GM10847 (cell line): Measurements from ENCODE around the gene CADM3.

Experiments used
- POLR2A ChIP-seq: IDR thresholded peaks from 2 replicates; pipeline ENCODE4 v1.6.1; 2011; ENCODE audit not compliant: insufficient read length; ENCODE audit errors: extremely low read depth

The CADM3 gene, protein sequence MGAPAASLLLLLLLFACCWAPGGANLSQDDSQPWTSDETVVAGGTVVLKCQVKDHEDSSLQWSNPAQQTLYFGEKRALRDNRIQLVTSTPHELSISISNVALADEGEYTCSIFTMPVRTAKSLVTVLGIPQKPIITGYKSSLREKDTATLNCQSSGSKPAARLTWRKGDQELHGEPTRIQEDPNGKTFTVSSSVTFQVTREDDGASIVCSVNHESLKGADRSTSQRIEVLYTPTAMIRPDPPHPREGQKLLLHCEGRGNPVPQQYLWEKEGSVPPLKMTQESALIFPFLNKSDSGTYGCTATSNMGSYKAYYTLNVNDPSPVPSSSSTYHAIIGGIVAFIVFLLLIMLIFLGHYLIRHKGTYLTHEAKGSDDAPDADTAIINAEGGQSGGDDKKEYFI

DNA sequence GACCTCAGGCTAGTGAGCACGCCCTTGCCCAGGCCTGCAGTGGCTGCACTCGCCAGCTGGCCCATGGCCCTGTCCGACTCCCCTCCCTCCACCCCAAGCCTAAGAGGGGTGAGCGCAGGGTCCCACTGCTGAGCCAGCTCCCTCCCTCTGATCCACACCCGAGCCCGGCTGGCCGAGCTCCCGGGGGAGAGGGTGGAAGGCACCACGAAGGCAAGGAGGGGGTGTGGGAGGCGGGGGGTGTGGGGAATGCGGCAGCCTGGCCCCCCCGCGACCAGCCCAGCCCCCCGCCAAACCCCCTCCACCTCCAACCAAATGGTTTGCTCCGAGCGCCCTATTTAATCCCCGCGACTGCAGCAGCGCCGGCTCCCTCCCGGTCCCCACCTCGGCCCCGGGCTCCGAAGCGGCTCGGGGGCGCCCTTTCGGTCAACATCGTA is at the start of gene CADM3:
Gene CADM3 (plus strand): TSS at position 362 of the 434 bp plus-strand sequence. CDS start 151 bp downstream, outside the sequence.
- TF ChIP-seq POLR2A: no peak

DNA sequence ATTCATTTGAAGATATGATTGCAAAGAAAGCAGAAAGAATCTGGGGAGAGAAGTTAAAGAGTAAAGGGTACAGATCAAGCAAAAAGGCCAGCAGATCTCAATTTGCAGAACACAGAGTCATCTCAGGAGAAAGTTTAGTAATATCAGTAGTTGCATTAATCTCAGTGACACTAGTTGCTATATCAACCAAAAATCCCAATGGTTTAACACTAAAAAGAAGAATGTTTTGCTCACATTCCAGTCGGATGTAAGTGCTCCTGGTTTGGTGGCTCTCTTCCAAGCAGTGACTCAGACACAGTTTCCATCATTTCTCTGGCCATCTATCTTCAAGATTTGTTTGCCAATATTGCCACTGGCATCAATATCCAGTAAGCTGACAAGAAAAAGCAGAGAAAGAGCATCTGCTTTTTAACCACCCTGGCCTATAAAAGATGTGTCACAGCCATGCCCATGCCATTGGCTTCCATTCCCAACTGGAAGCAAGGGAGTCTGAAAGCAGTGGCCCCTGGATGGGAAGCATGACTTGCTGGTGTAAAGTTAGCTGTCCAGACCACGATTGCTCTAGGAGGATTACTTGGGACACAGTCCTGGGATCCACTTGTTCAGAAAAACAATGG is 49.3 kb upstream of the CADM3 start:
- TF ChIP-seq POLR2A: no peak

DNA sequence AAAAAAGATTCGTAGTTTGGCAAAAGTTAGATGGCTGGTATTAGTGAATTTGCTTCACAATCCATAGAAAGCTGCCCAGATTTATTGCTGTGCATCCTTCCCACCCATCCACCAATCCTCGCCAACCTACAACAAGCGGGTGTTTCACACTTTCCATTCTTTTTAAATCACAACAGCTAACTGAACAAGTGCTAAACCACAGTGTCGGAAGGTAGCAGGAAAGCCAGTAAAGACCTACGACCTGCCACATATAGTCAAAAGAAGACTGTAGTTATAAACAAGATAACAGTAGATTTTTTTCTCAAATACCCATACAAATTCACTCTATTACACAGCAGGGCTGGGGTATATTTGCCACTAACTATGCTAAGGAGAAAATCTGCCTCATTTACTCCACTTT is 47.8 kb upstream of the CADM3 start:
- TF ChIP-seq POLR2A: no peak

DNA sequence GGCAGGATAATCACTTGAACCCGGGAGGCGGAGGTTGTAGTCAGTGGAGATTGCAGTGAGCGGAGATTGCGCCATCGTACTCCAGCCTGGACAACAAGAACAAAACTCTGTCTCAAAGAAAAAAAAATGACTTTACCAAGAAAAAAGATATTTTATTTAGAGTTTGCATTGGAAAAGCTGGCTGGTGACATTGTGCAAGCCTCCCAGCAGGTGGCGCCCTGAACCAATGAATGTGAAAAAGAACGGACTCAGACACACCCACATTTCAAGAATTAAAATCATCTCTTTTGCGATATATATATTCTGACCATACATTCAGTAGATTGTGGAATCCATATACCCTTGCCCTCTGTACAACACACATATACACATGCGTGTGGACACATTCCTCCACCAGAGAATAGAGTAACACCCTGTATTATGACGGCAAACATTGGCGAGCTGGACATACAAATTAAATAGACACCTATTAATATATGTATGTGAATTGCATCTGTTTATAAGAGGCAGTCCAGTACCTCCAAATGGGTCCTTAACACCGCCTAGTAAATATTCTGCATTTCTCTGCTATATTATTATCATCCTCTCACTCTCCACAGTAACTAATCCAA is 39.0 kb upstream of the CADM3 start:
- TF ChIP-seq POLR2A: no peak

DNA sequence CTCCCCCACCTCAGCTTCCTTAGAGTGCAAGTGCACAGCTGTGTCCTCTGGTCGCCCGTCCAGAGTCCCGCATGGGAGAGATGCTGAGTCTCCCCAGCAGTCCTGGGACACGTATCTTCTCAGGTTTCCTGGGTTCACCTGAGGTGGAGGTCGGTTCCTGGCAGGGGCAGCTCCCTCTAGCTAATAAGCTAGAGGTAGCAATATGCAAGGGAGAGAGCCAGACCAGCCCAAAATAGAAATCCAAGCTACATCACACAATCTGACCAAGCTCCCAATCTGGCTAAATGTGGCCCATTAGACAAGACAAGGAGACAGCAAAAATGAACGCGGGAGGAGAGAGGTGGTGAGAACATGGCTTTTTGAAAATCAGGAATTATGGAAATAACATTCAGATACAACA is 30.9 kb upstream of the CADM3 start:
- TF ChIP-seq POLR2A: no peak

DNA sequence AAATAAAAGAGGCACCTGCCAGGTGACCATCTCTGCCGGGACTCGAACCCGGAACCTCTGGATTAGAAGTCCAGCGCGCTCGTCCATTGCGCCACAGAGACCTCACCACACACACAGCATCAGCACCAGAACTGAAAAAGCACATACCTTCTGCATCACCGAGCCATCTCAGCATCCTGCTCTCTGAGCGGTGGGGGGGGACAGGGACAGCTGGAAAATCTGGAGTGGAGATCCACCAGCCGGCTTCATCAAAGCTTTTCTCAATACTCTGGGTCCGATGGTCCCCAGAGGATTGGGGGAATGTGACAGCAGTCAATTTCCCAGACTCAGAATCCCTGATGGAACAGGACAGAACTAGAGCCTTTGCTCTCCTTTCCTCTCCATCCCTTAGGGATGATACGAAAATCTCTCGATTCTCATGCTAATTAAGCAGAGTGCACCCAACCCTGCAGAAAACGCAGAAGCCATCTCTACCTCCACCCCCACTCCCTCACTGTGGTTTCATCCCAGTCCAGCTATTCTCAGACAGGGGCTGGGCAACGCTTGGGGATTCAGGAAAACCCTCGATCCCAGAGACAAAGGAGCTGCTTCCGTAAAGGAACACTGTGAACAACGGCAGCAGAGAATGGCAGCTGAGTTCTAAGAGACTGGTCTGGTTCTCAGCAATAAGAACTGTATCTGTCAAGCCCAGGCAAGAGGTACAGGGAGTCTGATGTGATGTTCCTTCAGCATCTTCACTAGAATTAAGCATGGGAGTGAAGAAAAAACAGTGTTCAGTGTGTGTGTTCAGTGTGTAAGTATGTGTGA is 29.6 kb upstream of the CADM3 start:
- TF ChIP-seq POLR2A: no peak

DNA sequence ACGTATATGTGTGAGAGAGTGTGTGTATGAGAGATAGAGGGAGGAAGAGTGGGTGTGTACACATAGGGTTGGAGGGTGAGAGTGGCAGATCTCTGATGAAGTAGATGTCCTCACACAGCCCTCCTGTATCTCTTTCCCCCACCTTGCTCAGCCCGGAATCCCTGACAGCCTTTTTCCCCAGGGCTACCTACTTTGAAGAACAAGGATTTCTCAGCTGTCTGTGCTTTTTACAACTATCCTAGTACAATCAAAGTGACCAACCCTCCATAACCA is 29.1 kb upstream of the CADM3 start:
- no peak for TF ChIP-seq POLR2A

DNA sequence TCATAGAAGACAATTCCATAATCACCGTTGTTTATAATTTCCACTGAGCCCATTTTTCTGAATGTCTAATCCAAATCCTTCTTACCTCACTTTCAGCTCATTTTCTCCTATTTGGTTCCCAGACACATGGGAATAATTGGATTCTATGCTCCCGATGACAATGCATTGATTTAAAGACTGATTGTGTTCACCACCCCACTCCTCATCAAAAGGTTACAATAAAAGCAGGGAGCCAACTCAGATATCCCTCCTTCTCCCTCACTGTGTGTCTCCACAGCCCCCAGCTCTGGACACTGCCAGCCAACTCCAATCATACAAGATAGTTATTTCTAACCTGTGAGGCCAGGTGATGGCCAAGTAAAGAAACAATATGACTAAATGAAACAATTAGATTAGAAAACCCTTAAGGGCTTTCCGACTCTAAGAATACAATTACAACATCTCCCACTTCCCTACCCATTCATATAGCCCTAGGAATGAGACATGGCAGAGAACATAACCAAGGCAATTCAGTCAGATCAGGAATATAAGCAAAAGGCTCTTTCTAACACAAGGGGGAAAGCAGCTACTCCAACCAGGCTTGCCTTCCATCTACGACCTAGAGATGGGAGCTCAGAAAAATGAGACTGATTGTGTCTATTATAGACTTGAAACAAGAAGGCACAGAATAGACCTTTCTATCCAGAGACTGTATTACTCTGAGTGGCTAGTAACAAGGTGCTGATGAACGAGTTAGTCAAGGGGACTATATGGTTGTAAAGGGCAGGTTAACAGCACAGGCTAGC is 28.5 kb upstream of the CADM3 start:
- no peak for TF ChIP-seq POLR2A

DNA sequence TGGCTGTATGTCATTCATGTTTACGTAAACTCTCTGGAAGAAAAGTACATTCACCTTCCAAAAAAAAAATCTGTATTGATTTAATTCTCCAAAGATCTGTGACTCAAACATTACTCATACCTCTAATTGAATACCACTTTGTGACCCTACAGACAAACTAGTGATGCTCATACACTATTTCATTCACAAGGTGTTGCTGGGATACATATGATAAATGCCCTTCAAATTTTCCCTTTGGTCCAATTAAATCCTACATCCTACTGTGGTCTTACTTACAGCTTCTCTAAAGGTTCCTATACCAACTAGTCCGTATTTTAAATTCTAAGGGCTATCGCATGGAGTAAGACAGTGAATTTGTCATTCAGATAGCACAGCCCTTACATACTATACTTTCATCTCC is 26.8 kb upstream of the CADM3 start:
- TF ChIP-seq POLR2A: no peak

DNA sequence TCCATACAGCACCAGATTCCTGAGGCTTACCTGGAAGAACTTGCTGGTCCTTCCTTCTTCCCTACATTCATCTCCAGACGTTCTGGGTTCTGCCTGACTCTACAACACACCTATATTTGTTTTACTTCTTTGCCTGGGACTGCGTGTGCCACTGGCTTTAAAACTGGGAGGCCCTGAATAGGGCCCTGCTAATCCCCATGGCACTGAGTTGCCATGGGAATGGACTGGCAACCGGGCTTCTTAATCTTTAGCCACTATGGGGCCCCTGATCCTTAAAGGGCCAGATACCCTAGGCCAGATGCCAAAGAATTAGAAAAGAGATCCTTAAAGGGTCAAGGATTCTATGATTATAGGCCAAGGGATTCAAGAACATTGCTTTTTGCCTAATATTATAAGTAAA is 24.4 kb upstream of the CADM3 start:
- no peak for TF ChIP-seq POLR2A

DNA sequence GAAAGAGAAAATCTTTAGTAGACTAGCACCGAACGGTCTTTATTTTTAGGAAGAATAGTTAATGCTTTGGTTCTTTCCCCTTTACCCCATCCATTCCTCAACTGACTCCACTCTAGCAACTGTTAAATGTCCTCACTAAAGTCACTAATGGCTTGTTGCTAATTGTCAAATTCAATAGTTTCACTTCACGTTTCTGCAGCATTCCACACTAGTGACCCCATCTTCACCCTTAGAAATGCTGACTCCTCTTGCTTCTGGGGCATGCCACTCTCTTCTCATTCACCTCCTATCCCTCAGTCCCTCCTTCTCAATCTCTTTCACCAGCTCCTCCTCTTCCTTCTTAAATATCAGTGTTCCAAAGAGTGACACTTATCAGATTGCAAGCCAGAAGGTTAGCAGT is 19.4 kb upstream of the CADM3 start:
- no peak for TF ChIP-seq POLR2A

DNA sequence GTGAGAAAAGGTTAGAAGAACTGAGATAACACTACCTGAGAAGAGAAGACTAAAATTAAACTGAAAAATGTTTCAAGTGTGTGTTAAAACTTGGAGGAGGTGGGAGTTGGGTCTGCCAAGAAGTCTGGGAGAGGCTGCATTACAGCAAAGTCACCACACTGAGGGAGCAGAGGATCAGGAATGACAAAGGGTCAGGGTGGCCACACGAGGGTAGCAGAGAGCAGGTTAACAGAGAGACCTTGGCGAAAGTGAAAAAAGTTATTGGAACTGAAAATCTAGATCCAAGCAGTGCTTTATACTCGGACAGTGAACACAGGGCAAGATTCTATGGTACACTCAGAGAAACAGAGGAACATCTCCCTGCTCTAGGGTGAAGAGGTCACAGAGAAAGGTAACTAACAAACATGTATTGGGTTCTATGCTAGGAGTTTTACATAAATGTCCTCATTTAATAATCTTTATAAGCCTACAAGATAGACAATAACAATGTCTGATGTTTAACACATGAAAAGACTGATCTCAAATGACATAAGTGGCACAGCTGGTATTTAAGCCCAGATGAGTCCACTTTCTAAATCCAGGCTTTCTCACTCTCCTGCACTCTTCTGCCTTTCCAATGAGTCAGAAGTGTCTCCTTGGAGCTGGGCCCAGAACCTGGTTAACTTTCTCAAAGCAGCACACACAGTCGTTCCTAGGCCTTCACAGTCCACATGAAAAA is 10.3 kb upstream of the CADM3 start:
- no peak for TF ChIP-seq POLR2A

DNA sequence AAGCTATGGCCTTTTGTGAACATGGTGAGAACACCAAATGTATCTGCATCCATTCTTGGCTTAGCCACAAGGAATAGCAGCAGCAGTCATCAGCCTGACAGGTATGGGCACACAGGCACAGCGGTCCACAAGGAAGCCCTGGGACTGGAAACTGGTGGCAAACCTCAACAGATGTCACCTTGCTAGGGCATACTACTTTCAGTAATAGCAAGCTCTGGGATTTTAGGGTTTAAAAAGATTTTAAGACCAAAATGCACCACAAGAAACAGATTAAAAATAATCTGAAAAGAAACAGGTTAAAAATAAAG is 9.7 kb upstream of the CADM3 start:
- no peak for TF ChIP-seq POLR2A

DNA sequence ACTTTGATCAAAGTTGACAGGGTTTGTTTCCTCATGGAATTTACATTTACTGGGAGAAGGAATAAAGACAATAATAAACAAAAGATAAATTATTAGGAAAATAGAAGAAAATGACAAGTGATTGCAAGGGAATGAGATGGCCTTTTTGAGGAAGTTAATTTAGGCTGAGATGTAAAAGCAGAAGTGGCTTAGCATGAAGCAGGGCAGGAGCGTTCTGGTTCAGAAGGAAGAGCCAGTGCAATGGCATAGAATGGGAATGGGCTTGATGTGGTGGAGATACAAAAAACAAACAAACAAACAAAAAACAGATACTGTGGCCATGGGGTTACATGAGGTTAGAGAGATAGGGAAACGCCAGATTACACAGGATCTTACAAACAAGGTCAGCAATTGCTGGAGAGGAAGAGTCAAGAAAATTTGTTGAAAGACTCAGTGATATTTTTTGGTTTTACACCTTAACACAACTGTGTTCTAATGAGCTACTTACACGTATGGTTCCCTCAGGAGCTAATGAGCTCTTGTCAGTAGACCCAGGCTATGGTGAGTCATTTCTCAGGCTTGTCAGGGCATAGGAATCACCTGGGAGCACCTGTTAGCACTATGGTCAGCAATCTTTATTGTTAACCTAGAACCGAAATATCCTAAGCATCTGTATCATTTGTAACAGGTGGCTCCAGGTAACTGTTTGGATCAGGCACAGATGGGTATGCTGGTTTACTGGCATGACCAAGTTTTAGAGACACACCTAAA is 8.7 kb upstream of the CADM3 start:
- TF ChIP-seq POLR2A: no peak

DNA sequence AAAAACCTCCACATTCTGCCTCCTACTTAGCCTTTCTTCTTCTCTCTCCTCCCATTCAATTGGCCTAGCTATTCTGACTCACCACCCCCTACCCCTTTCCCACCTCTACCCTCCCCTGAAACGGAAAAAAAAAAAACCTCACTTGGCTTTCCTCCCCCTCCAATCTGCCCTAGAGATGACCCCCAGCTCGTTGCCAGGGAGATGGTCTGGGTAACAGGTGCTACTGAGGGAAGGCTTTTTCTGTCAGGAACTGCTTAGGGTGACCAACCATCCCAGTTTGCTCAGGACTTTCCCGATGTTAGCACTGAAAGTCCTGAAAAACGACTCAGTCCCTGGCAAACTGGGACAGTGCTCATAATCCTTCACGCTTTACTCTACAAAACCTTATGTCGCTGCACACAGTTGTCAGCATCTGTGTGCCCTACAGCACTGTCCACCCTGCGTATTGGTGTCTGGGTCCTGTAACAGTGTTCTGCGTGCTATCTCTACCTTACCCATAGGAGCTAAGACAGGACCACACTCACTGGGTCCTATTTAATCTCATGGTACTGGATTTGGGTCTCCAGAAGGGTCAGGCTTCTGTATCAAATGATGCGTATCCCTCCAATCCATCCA is 7.7 kb upstream of the CADM3 start:
- no peak for TF ChIP-seq POLR2A
